ENCODE data around the gene ODF4.

ODF4 gene

GRCh38 chr17:8339540-8339939 lies at the start of gene ODF4:
TSS of gene ODF4 (plus strand) at chr17:8339840. CDS start at chr17:8340052, 212 bp downstream.
- no peak for DNase-seq (ENCODE audit: low read depth in 3 of 3)

GRCh38 chr17:8290043-8290442 lies 49.6 kb upstream of the ODF4 start:
- DNase-seq (ENCODE audit: low read depth in 3 of 3): no peak

- DNase-seq (ENCODE audit: low read depth in 3 of 3): no peak
Measured at GRCh38 chr17:8292639-8293395, 46.8 kb upstream of the ODF4 start.

- DNase-seq (ENCODE audit: low read depth in 3 of 3): no peak
Measured at GRCh38 chr17:8294361-8294760, 45.3 kb upstream of the ODF4 start.

- no peak for DNase-seq (ENCODE audit: low read depth in 3 of 3)
Measured at GRCh38 chr17:8294814-8295316, 44.8 kb upstream of the ODF4 start.

- no peak for DNase-seq (ENCODE audit: low read depth in 3 of 3)
Measured at GRCh38 chr17:8300226-8300625, 39.4 kb upstream of the ODF4 start.

GRCh38 chr17:8300627-8301242 lies 38.9 kb upstream of the ODF4 start:
- DNase-seq (ENCODE audit: low read depth in 3 of 3): peak; percentile 22 to 32 (median 27)

- DNase-seq (ENCODE audit: low read depth in 3 of 3): no peak
Measured at GRCh38 chr17:8310601-8311123, 29.0 kb upstream of the ODF4 start.

- DNase-seq (ENCODE audit: low read depth in 3 of 3): no peak
Measured at GRCh38 chr17:8311131-8311790, 28.4 kb upstream of the ODF4 start.

GRCh38 chr17:8312251-8312650 lies 27.4 kb upstream of the ODF4 start:
- DNase-seq (ENCODE audit: low read depth in 3 of 3): no peak

- DNase-seq (ENCODE audit: low read depth in 3 of 3): no peak
Measured at GRCh38 chr17:8312726-8313600, 26.7 kb upstream of the ODF4 start.

GRCh38 chr17:8314797-8315763 lies 24.6 kb upstream of the ODF4 start:
- DNase-seq (ENCODE audit: low read depth in 3 of 3): no peak

- no peak for DNase-seq (ENCODE audit: low read depth in 3 of 3)
Measured at GRCh38 chr17:8315764-8316217, 23.8 kb upstream of the ODF4 start.

- DNase-seq (ENCODE audit: low read depth in 3 of 3): no peak
Measured at GRCh38 chr17:8318010-8318935, 21.4 kb upstream of the ODF4 start.

- no peak for DNase-seq (ENCODE audit: low read depth in 3 of 3)
Measured at GRCh38 chr17:8320262-8320661, 19.4 kb upstream of the ODF4 start.

- no peak for DNase-seq (ENCODE audit: low read depth in 3 of 3)
Measured at GRCh38 chr17:8320990-8321389, 18.6 kb upstream of the ODF4 start.

- no peak for DNase-seq (ENCODE audit: low read depth in 3 of 3)
Measured at GRCh38 chr17:8322061-8322460, 17.6 kb upstream of the ODF4 start.

- DNase-seq (ENCODE audit: low read depth in 3 of 3): no peak
Measured at GRCh38 chr17:8324132-8324531, 15.5 kb upstream of the ODF4 start.

- DNase-seq (ENCODE audit: low read depth in 3 of 3): no peak
Measured at GRCh38 chr17:8324923-8325322, 14.7 kb upstream of the ODF4 start.

Data from stimulated activated CD4-positive, alpha-beta T cell treated with anti-CD3 and anti-CD28 coated beads, TNF-alpha, amount 100 ng/mL, for 48 hours (primary cell).